Right lobe of liver (tissue), 6 donors: ENCODE data around the gene GFOD1. TPM values are rescaled to one million over a fixed set of nuclear protein-coding genes. Genes with fewer than 3 reads are reported as not detected.

Experiments
- ATAC-seq, 4 donors: fragments of 200-7000 bp; cut with Tn5 transposase; one replicate each; pipeline ENCODE4 v1.9.1; 2020; ENCODE audit warnings: mild to moderate bottlenecking in 4 of 4, moderate library complexity in 4 of 4
- DNase-seq, 3 donors: peaks; one replicate each; pipeline ENCODE4 v3.0.0-alpha.2; 2020
- H3K27ac ChIP-seq, 3 donors: fragments of 200-600 bp; one replicate each; pipeline ENCODE4 v1.8.0; 2022
- H3K27me3 ChIP-seq, 2 donors: fragments of 200-600 bp; one replicate each; pipeline ENCODE4 v1.8.0; 2022
- H3K36me3 ChIP-seq, 4 donors: fragments of 200-600 bp; sonication (generic) in 1 of 4; one replicate each; pipeline versions ENCODE4 v1.5.1 to v1.8.0; 2017 to 2022; ENCODE audit warnings: control low read depth in 1 of 4
- H3K4me1 ChIP-seq, 4 donors: fragments of 200-600 bp; sonication (generic) in 1 of 4; one replicate each; pipeline versions ENCODE4 v1.5.1 to v1.8.0; 2017 to 2022; ENCODE audit warnings: control low read depth in 1 of 4
- H3K4me3 ChIP-seq, 3 donors: fragments of 200-600 bp; one replicate each; pipeline ENCODE4 v1.8.0; 2022
- H3K9me3 ChIP-seq, 4 donors: fragments of 200-600 bp; sonication (generic) in 1 of 4; one replicate each; pipeline versions ENCODE4 v1.5.1 to v1.8.0; 2017 to 2022; ENCODE audit warnings: control low read depth in 1 of 4
- POLR2A ChIP-seq: fragments of 450-650 bp; IDR thresholded peaks from one replicate; pipeline ENCODE4 v1.6.1; 2017; ENCODE audit warnings: antibody characterized with exemption, mild to moderate bottlenecking
- WGBS: methylation state at CpG from one replicate; pipeline ENCODE4 v1.1.6; 2018; ENCODE audit warnings: low coverage, low lambda C conversion rate; ENCODE audit not compliant: insufficient coverage; ENCODE audit errors: missing lambda C conversion rate; 5-methylcytosine and 5-hydroxymethylcytosine counted together
- intact Hi-C, 2 donors: fragments of 100-400 bp; cut with DNase I; formaldehyde crosslinking; loops; one replicate each; pipeline versions ENCODE4 v1.11.2 to v1.14.1; 2022
- total RNA-seq, 6 experiments: library from RNA; depleted of rRNA in 2 of 6; stranded (reverse); fragments of >200 nt in 2 of 6; fragmentation: NEBNext Ultra II Directional in 3 of 6; extraction: Animal tissue kit (Norgen Biotek cat#: 25700) in 3 of 6; gene quantifications; one replicate each; pipeline versions ENCODE4 v1.1.0 to v1.2.4, GENCODE V29; 2016 to 2023
- TF ChIP-seq, protein P1 (sequence below), 4 donors: fragments of 200-600 bp in 3 of 4; fragments of 450-650 bp in 1 of 4; IDR thresholded peaks; one replicate each; pipeline versions ENCODE4 v1.5.1 to v1.8.0; 2016 to 2022; ENCODE audit warnings: antibody characterized with exemption in 4 of 4, mild to moderate bottlenecking in 2 of 4
- donor health status: DM: no; HTN: yes; CAD: no.
- donor health status: DM: no; HTN: no; CAD: no.
- donor health status: DM: no; HTN: no; CAD: no.
- donor health status: DM: no; HTN: yes; CAD: no.
- donor health status: DM: no; HTN: yes; CAD: no.

Gene GFOD1
- total RNA-seq, 6 experiments from 2014 or later: 5.4 to 8.5 (median 7.5) TPM

DNA sequence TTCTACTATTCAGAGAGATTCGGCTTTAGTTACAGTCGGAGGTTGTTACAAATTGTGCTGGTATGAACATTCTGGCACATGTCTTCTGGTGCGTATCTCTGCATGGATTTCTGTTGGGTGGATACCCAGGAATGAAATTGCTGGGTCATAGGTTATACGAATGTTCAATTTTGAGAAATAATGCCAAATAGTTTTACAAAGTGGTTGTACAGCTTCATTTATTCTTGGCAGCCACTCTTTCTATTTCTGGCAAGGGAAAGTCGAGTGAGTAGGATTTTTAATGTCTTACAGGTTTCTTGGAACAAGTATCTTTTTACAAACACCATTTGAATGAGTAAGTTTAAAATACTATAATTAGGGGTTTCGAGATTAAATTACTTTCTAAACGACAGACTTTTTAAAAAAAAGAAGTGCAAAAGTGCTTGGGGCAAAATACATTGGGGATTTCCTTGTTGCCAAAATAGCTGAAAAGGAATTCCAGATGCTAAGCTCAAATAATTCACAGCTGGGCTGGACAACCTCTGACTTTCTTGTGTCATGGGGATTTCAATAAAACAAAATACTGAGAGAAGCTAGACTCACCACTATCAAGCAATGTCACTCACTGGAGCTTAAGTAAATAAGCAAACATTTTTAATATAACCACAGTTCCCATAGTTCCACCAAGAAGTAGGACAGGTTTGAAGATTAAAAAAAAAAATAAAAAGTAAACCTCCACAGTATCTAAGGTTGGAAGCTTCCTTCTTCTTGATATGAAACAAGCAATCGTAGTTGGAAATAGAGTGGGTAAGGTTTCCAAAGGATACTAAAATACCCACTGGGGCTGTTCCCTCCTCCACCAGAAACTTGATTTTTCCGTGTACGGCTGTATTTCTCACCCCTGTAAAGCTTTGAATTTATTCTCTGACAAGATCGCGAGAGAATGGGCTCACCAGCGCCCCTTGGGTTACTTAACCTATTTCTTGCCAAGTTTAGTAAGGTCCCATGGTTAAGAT is 21.6 kb upstream of the GFOD1 start:
- Histone ChIP-seq H3K27ac (no peak overlapping the region), H3K4me1 (peaks cover 0 to 10% (median 4%) of the 10 kb centered on the region in 4 donors), H3K27me3 (no peaks in the 10 kb centered on the region), H3K4me3 (no peak overlapping the region), H3K36me3 (no peaks in the 10 kb centered on the region), H3K9me3 (no peaks in the 10 kb centered on the region)
- WGBS: 75% methylated on average over 13 of the region's 13 CpGs
- intact Hi-C loops: no loop called here
- DNase-seq: no peak
- TF ChIP-seq, protein P1, sequence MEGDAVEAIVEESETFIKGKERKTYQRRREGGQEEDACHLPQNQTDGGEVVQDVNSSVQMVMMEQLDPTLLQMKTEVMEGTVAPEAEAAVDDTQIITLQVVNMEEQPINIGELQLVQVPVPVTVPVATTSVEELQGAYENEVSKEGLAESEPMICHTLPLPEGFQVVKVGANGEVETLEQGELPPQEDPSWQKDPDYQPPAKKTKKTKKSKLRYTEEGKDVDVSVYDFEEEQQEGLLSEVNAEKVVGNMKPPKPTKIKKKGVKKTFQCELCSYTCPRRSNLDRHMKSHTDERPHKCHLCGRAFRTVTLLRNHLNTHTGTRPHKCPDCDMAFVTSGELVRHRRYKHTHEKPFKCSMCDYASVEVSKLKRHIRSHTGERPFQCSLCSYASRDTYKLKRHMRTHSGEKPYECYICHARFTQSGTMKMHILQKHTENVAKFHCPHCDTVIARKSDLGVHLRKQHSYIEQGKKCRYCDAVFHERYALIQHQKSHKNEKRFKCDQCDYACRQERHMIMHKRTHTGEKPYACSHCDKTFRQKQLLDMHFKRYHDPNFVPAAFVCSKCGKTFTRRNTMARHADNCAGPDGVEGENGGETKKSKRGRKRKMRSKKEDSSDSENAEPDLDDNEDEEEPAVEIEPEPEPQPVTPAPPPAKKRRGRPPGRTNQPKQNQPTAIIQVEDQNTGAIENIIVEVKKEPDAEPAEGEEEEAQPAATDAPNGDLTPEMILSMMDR (IDR thresholded peaks at IDR 0.05): no peak
- no peak for TF ChIP-seq POLR2A
- no peak for ATAC-seq

DNA sequence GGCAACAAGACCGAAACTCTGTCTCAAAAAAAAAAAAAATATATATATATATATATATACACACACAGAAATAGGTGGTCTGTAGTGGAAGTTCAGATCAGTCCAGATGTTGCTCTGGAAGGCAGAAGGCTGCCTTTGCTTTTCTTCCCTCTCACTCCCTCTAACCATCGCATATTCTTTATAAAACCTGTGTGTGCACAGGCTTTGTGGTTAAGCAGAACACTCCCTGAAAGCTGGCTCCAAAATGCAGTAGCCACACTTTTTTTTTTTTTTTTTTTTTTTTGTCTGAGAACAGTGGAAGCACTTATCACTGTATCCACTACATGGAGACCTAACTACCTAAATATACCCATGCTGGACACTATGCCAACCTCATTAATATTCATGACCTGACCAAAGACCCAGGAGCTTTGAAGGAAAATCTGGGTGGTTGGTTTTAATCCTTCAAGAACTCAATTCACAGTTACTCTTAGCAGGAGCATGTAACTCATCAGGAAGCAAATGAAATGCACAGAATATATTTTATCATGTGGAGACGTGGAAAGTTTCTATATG is 20.0 kb upstream of the GFOD1 start:
- Histone ChIP-seq H3K9me3 (no peaks in the 10 kb centered on the region), H3K36me3 (no peaks in the 10 kb centered on the region), H3K27me3 (no peaks in the 10 kb centered on the region), H3K4me1 (peaks cover 0 to 10% (median 4%) of the 10 kb centered on the region in 4 donors), H3K27ac (no peak overlapping the region), H3K4me3 (no peak overlapping the region)
- TF ChIP-seq, protein P1 (IDR thresholded peaks at IDR 0.05): no peak
- no peak for TF ChIP-seq POLR2A
- intact Hi-C loops: no loop called here
- DNase-seq (no peak), ATAC-seq (no peak)
- WGBS: 67% methylated on average over 3 of the region's 3 CpGs

DNA sequence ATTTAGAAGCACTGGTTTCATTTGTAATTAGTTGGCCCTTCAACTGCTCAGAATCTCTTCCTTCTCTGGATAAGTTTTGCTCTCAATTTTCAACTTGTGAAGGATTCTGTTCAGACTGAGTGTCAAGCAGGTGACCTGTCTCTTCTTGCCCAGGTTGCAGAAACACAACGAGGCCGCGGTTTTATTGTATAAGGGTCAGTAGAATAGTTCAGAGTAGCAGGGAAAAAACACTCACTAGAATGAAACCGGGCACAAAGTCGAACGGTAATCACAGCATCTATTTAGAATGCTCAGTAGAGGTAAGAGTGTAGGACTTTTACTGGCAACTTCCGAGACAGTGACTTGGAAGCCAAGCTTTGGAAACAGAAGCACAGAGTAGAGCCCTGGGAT is 17.9 kb upstream of the GFOD1 start:
- Histone ChIP-seq H3K9me3 (no peaks in the 10 kb centered on the region), H3K27ac (no peak overlapping the region), H3K27me3 (no peaks in the 10 kb centered on the region), H3K4me1 (no peaks in the 10 kb centered on the region), H3K36me3 (no peaks in the 10 kb centered on the region), H3K4me3 (no peak overlapping the region)
- WGBS: 83% methylated on average over 7 of the region's 7 CpGs
- DNase-seq: no peak
- no peak for TF ChIP-seq POLR2A
- TF ChIP-seq, protein P1 (IDR thresholded peaks at IDR 0.05): no peak
- intact Hi-C loops: no loop called here
- ATAC-seq: no peak

DNA sequence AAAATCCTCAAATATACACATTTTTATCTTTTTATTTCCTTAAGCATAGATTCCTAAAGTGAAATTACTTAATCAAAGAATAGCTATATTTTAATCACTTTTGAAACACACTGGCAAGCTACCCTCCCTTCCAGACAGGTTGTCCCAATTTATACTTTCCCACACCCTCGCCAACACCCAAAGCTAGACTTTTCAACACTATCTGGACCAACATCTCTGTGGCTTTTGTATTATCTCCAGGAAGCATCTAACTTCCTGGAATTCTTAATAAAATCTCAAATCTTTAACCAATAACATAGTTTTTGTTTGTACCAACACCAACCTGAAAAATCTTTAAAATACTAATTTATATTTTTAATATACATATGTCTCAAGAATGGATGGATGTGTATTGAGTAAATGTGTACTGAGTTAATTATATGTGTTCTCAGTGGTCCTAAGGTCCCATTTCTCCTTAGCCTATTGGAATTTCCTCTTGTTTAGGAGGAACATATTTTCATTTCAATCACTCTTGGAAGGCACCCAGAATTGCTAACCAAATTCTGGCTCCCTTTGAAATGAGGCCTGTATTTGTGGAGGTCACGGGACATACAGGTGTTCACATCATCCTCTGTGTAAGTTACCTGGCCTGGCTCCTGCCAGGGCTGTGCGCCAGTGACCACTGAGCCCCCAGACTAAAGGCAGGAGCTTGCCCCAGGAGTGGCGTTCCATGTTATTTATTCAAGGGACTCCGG is 17.4 kb upstream of the GFOD1 start:
- DNase-seq (no peak), ATAC-seq (no peak)
- TF ChIP-seq POLR2A: no peak
- TF ChIP-seq, protein P1 (IDR thresholded peaks at IDR 0.05): no peak
- no peaks in the 10 kb centered on the region for H3K4me1 ChIP-seq
- H3K9me3 ChIP-seq: no peaks in the 10 kb centered on the region
- no peaks in the 10 kb centered on the region for H3K27me3 ChIP-seq
- H3K36me3 ChIP-seq: no peaks in the 10 kb centered on the region
- intact Hi-C loops: no loop called here
- WGBS: 68% methylated on average over 5 of the region's 5 CpGs
- no peak overlapping the region for H3K27ac ChIP-seq
- no peak overlapping the region for H3K4me3 ChIP-seq
